Nephron progenitor cell (in vitro differentiated cells): Measurements from ENCODE around the gene JMJD1C.

Experiments
- DNase-seq: peaks from one replicate; pipeline ENCODE4 v3.0.0; 2021
- H3K27ac Mint-ChIP-seq: 2 replicates; pipeline ENCODE4 v1.8.0; 2021; ENCODE audit warnings: mild to moderate bottlenecking, moderate library complexity, mixed read lengths
- H3K27me3 Mint-ChIP-seq: 2 replicates; pipeline ENCODE4 v1.8.0; 2021; ENCODE audit warnings: mild to moderate bottlenecking, low read depth, mixed read lengths; ENCODE audit not compliant: poor library complexity
- H3K36me3 Mint-ChIP-seq: 2 replicates; pipeline ENCODE4 v1.8.0; 2021; ENCODE audit warnings: low read depth, mixed read lengths
- H3K4me1 Mint-ChIP-seq: 2 replicates; pipeline ENCODE4 v1.8.0; 2021; ENCODE audit warnings: mixed read lengths
- H3K4me3 Mint-ChIP-seq: 2 replicates; pipeline ENCODE4 v1.8.0; 2021; ENCODE audit warnings: mild to moderate bottlenecking, moderate library complexity, mixed read lengths
- H3K9me3 Mint-ChIP-seq: 2 replicates; pipeline ENCODE4 v1.8.0; 2021; ENCODE audit warnings: mild to moderate bottlenecking, moderate library complexity, mixed read lengths
- TF ChIP-seq, protein P1 (sequence below): fragments of 200-600 bp; sonication (generic); IDR thresholded peaks from 2 replicates; pipeline ENCODE4 v1.5.0; 2021; ENCODE audit warnings: antibody characterized with exemption

Gene JMJD1C

DNA sequence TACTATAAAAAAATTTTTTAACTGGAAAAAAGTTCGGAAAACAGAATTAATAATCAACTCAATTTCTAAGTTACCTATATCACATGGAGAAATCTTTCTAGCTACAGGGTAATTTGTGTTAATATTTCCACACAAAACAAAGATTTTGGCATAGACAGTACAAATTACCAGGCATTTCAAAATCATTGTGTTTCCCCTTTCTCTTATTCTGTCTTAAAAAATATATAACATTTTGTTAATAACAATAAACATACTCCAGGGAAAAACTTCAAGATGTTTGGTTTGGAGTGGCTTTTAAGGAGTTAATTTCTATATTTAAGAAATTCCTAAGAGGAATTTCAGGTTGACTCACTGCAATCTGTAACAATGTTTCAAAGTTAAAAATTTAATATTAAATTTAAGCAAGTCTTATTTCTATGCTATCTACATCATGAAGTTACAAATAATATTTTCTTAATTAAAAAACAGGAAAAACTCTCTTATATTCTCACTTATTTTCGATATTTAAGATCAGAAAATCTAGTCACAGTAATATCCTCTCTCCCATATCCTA is 200.0 kb downstream of the JMJD1C start:
- H3K4me3 Mint-ChIP-seq = peak overlapping the region; percentile 98
- H3K9me3 Mint-ChIP-seq = peaks cover 9% of the 10 kb centered on the region
- peak overlapping the region; percentile 99 for H3K27ac Mint-ChIP-seq
- H3K4me1 Mint-ChIP-seq = peaks cover 32% of the 10 kb centered on the region
- TF ChIP-seq, protein P1, sequence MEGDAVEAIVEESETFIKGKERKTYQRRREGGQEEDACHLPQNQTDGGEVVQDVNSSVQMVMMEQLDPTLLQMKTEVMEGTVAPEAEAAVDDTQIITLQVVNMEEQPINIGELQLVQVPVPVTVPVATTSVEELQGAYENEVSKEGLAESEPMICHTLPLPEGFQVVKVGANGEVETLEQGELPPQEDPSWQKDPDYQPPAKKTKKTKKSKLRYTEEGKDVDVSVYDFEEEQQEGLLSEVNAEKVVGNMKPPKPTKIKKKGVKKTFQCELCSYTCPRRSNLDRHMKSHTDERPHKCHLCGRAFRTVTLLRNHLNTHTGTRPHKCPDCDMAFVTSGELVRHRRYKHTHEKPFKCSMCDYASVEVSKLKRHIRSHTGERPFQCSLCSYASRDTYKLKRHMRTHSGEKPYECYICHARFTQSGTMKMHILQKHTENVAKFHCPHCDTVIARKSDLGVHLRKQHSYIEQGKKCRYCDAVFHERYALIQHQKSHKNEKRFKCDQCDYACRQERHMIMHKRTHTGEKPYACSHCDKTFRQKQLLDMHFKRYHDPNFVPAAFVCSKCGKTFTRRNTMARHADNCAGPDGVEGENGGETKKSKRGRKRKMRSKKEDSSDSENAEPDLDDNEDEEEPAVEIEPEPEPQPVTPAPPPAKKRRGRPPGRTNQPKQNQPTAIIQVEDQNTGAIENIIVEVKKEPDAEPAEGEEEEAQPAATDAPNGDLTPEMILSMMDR = no peak
- peaks cover 31% of the 10 kb centered on the region for H3K36me3 Mint-ChIP-seq
- no peak for DNase-seq
- H3K27me3 Mint-ChIP-seq = peaks cover 3% of the 10 kb centered on the region

DNA sequence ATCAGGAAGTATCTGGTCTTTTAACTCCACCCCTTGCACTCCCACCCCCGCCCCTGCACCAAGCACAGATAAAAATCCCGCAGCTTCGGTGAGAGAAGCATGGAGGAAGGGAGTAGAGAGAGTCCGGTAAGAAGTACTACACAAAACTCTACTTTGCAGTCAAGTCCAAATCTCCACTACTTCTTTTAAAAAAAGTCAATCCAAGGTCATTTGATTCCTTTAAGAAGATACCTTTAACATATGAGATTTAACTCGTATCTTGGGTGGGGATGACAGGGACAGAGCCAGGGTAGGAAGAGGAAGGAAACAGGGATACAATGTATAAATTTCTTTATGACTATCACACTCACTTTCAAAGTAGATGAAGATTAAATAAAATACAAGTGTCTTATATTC is 200.6 kb downstream of the JMJD1C start:
- Mint-ChIP-seq H3K4me3 (peak overlapping the region; percentile 98), H3K4me1 (peaks cover 34% of the 10 kb centered on the region), H3K27me3 (peaks cover 3% of the 10 kb centered on the region), H3K9me3 (peaks cover 10% of the 10 kb centered on the region), H3K27ac (peak overlapping the region; percentile 99), H3K36me3 (peaks cover 36% of the 10 kb centered on the region)
- TF ChIP-seq, protein P1 = no peak
- peak; percentile 33 for DNase-seq

DNA sequence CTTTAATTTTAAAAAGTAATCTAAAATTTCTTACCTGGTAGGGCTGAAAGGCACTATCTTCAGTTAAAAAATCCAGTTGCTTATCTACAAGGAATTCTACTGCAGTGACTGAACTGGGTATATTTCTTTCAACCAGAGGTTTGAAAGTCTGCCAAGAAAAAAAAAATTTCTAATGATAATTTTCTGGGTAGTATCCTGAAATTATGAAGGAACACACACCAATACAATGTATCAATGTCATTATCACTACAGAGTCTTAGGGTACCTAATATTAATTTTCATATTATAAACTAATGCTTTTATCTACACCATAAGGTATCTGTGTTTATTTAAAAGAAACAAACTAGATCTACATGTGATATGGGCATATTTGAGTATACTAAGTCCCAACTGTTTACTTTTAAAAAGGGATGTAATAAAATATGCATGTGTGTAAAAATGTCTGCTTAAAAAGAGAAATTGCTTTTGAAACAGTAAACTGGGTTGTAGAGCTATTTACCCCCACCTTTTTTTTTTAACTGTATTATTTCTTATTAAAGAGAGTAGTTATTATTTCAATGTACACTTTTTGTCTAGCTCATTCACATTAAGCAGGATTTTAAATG is 201.1 kb downstream of the JMJD1C start:
- H3K9me3 Mint-ChIP-seq = peaks cover 10% of the 10 kb centered on the region
- peak overlapping the region; percentile 99 for H3K27ac Mint-ChIP-seq
- TF ChIP-seq, protein P1 = no peak
- peaks cover 36% of the 10 kb centered on the region for H3K4me1 Mint-ChIP-seq
- H3K27me3 Mint-ChIP-seq = peaks cover 3% of the 10 kb centered on the region
- no peak for DNase-seq
- H3K4me3 Mint-ChIP-seq = peak overlapping the region; percentile 98
- peaks cover 41% of the 10 kb centered on the region for H3K36me3 Mint-ChIP-seq

DNA sequence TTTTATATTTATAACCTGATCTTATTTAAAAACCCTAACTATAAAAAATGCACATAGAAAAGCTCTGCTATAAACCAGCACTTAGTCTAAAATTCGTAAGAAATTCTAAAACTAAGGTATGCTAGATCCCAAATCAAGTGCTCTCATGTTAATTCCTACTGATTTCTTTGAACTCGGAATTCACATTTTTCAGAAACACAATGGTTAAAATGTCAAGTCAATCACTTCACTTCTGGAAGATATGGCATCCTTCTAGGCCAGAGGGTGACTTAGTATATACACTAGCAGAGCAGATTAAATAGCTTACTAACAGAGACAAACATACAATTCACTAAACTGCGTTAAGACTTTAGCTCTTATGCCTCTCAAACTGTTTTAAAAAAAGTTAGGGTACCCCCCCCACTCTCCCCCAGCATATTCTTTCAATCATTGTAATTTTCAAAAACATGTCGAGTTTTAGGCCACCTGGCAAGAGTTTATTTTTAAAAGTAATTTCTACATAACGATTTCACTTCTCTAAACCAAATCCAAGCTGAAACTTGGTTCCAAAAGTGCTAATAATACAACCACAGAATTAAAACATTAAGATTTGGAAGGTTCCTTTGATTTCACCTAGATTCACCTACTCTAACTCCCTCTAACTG is 203.2 kb downstream of the JMJD1C start:
- TF ChIP-seq, protein P1 = no peak
- peak overlapping the region; percentile 48 for H3K4me3 Mint-ChIP-seq

DNA sequence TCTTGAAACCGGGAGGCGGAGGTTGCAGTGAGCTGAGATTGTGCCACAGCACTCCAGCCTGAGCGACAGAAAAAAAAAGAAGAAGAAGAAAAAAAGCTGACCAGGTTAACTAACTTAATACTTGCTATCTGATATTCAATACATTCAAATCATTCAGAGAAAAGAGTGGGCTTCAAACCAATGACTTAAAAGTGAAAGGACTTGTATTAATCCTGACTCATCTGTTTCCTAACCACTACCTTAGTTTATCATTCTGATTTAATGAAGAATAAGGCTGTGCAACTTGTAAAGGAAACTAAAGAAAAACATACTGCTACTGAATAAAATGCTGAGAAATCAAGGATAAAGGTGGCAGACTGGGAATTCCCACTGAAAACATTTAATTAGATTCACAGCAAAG is 204.3 kb downstream of the JMJD1C start:
- Mint-ChIP-seq H3K27me3 (peaks cover 3% of the 10 kb centered on the region), H3K36me3 (peaks cover 63% of the 10 kb centered on the region), H3K4me3 (no peak overlapping the region), H3K4me1 (peaks cover 50% of the 10 kb centered on the region), H3K27ac (peak overlapping the region; percentile 75), H3K9me3 (peaks cover 10% of the 10 kb centered on the region)
- TF ChIP-seq, protein P1 = no peak
- DNase-seq = no peak

More for the DNA sequence above, 203.2 kb downstream of the JMJD1C start:
- Mint-ChIP-seq H3K4me1 (peaks cover 50% of the 10 kb centered on the region), H3K27me3 (peaks cover 3% of the 10 kb centered on the region), H3K27ac (peak overlapping the region; percentile 57), H3K36me3 (peaks cover 59% of the 10 kb centered on the region), H3K9me3 (peaks cover 10% of the 10 kb centered on the region)
- DNase-seq = no peak
